ENCODE data around the gene NET1. TPM values are rescaled to one million over a fixed set of nuclear protein-coding genes. Genes with fewer than 3 reads are reported as not detected.
A peak's percentile ranks its signal among the peaks of the same experiment; 100 is the strongest.

The NET1 gene
- total RNA-seq, 1 donor from 2014 or later = 70.2 TPM

- peaks cover 4% of the 10 kb centered on the region for H3K4me1 Mint-ChIP-seq
- H3K27me3 Mint-ChIP-seq (ENCODE audit: low read depth) = no peaks in the 10 kb centered on the region
- H3K27ac Mint-ChIP-seq (ENCODE audit: unreplicated experiment) = no peak overlapping the region
- no peaks in the 10 kb centered on the region for H3K36me3 Mint-ChIP-seq (ENCODE audit: low read depth)
- TF ChIP-seq CTCF (conservative IDR thresholded peaks at IDR 0.05) = no peak
- no peak overlapping the region for H3K4me3 Mint-ChIP-seq
- no peak for DNase-seq (ENCODE audit: low read depth, low spot score)
- H3K9me3 Mint-ChIP-seq = no peaks in the 10 kb centered on the region
These were observed 90.5 kb downstream of the NET1 start for GRCh38 chr10:5502571-5503476.

GRCh38 chr10:5503477-5503835, 91.1 kb downstream of the NET1 start:
- Mint-ChIP-seq H3K4me3 (no peak overlapping the region), H3K27ac (ENCODE audit: unreplicated experiment) (no peak overlapping the region), H3K27me3 (ENCODE audit: low read depth) (no peaks in the 10 kb centered on the region), H3K4me1 (peaks cover 4% of the 10 kb centered on the region), H3K9me3 (no peaks in the 10 kb centered on the region), H3K36me3 (ENCODE audit: low read depth) (no peaks in the 10 kb centered on the region)
- no peak for TF ChIP-seq CTCF (conservative IDR thresholded peaks at IDR 0.05)
- no peak for DNase-seq (ENCODE audit: low read depth, low spot score)

GRCh38 chr10:5504146-5505072, 92.1 kb downstream of the NET1 start:
- H3K4me3 Mint-ChIP-seq = no peak overlapping the region
- no peaks in the 10 kb centered on the region for H3K36me3 Mint-ChIP-seq (ENCODE audit: low read depth)
- TF ChIP-seq CTCF (conservative IDR thresholded peaks at IDR 0.05) = no peak
- DNase-seq (ENCODE audit: low read depth, low spot score) = no peak
- H3K9me3 Mint-ChIP-seq = no peaks in the 10 kb centered on the region
- H3K4me1 Mint-ChIP-seq = peaks cover 4% of the 10 kb centered on the region
- no peak overlapping the region for H3K27ac Mint-ChIP-seq (ENCODE audit: unreplicated experiment)
- no peaks in the 10 kb centered on the region for H3K27me3 Mint-ChIP-seq (ENCODE audit: low read depth)

GRCh38 chr10:5506246-5506645, 93.9 kb downstream of the NET1 start:
- TF ChIP-seq CTCF (conservative IDR thresholded peaks at IDR 0.05) = no peak
- no peaks in the 10 kb centered on the region for H3K36me3 Mint-ChIP-seq (ENCODE audit: low read depth)

GRCh38 chr10:5506751-5507648, 94.6 kb downstream of the NET1 start:
- TF ChIP-seq CTCF (conservative IDR thresholded peaks at IDR 0.05) = no peak
- Mint-ChIP-seq H3K36me3 (ENCODE audit: low read depth) (no peaks in the 10 kb centered on the region), H3K4me1 (peaks cover under 1% of the 10 kb centered on the region), H3K27ac (ENCODE audit: unreplicated experiment) (peak overlapping the region; percentile 23), H3K4me3 (no peak overlapping the region), H3K27me3 (ENCODE audit: low read depth) (no peaks in the 10 kb centered on the region), H3K9me3 (no peaks in the 10 kb centered on the region)
- DNase-seq (ENCODE audit: low read depth, low spot score) = no peak

More at GRCh38 chr10:5506246-5506645, 93.9 kb downstream of the NET1 start:
- Mint-ChIP-seq H3K27me3 (ENCODE audit: low read depth) (no peaks in the 10 kb centered on the region), H3K4me1 (no peaks in the 10 kb centered on the region), H3K9me3 (no peaks in the 10 kb centered on the region), H3K27ac (ENCODE audit: unreplicated experiment) (no peak overlapping the region), H3K4me3 (no peak overlapping the region)
- DNase-seq (ENCODE audit: low read depth, low spot score) = no peak

Measured in neural crest cell (in vitro differentiated cells).